SK-N-SH (cell line): ENCODE data around the gene ZNG1A. TPM values are rescaled to one million over a fixed set of nuclear protein-coding genes. Genes with fewer than 3 reads are reported as not detected.

Experiments
- CTCF ChIA-PET: fragments of 300-600, 350-600 bp; formaldehyde crosslinking; extraction: SDS; loops from one replicate; lab custom pipeline; 2021; lab: Yijun Ruan, JAX
- POLR2A ChIA-PET: fragments of 350-600 bp; sonication (Branson Sonifier 250); formaldehyde crosslinking; extraction: SDS; loops from one replicate; lab custom pipeline; 2020; ENCODE audit warnings: antibody characterized with exemption, inconsistent platforms; lab: Yijun Ruan, JAX
- DNase-seq: peaks from one replicate; pipeline ENCODE4 v3.0.0; 2012
- H2AFZ ChIP-seq: fragments of 200-600 bp; sonication (generic); 2 replicates; pipeline ENCODE4 v1.8.1; 2016; ENCODE audit warnings: antibody characterized with exemption, mild to moderate bottlenecking, low read depth
- H3F3A ChIP-seq: fragments of 200-600 bp; sonication (generic); replicated peaks from 2 replicates; pipeline ENCODE3; 2016; ENCODE audit warnings: antibody characterized with exemption, mild to moderate bottlenecking; ENCODE audit not compliant: insufficient read depth
- H3K27ac ChIP-seq, 2 experiments: fragments of 200-500 bp in 1 of 2; fragments of 200-600 bp in 1 of 2; sonication (Bioruptor generic) in 1 of 2; sonication (generic), shearing (Covaris generic) in 1 of 2; 2 replicates each; pipeline versions ENCODE4 v1.5.1 to v1.6.1; 2014 to 2016; ENCODE audit warnings: low read depth in 2 of 2, inconsistent platforms in 1 of 2, low read length in 1 of 2, mild to moderate bottlenecking in 1 of 2, mixed read lengths in 1 of 2
- H3K27me3 ChIP-seq: fragments of 200-600 bp; sonication (generic), shearing (Covaris generic); 2 replicates; pipeline ENCODE4 v1.6.1; 2016; ENCODE audit warnings: mixed run types; ENCODE audit not compliant: insufficient read depth
- H3K36me3 ChIP-seq, 2 experiments: fragments of 200-500 bp in 1 of 2; fragments of 200-600 bp in 1 of 2; sonication (Bioruptor generic) in 1 of 2; sonication (generic) in 1 of 2; replicated peaks in 1 of 2; 2 replicates each; pipeline versions ENCODE3 to v1.5.1; 2014 to 2016; ENCODE audit warnings: low read length in 1 of 2, mild to moderate bottlenecking in 1 of 2; ENCODE audit not compliant: insufficient read depth in 2 of 2, control insufficient read depth in 1 of 2
- H3K4me1 ChIP-seq, 2 experiments: fragments of 200-500 bp in 1 of 2; fragments of 200-600 bp in 1 of 2; sonication (Bioruptor generic) in 1 of 2; sonication (generic), shearing (Covaris generic) in 1 of 2; 2 replicates each; pipeline versions ENCODE4 v1.5.1 to v1.6.1; 2014 to 2016; ENCODE audit warnings: low read depth in 1 of 2, low read length in 1 of 2, mixed run types in 1 of 2; ENCODE audit not compliant: insufficient read depth in 2 of 2, control insufficient read depth in 1 of 2
- H3K4me2 ChIP-seq: fragments of 200-600 bp; sonication (generic), shearing (Covaris generic); 2 replicates; pipeline ENCODE4 v1.6.1; 2017; ENCODE audit warnings: mixed run types
- H3K4me3 ChIP-seq, 2 experiments: fragments of 200-500 bp in 1 of 2; fragments of 200-600 bp in 1 of 2; sonication (Bioruptor generic) in 1 of 2; sonication (generic), shearing (Covaris generic) in 1 of 2; 2 replicates each; pipeline versions ENCODE4 v1.5.1 to v1.8.1; 2014 to 2016; ENCODE audit warnings: low read depth in 2 of 2, inconsistent platforms in 1 of 2, low read length in 1 of 2, mild to moderate bottlenecking in 1 of 2, mixed read lengths in 1 of 2, moderate library complexity in 1 of 2
- H3K79me2 ChIP-seq: fragments of 200-600 bp; sonication (generic); 2 replicates; pipeline ENCODE4 v1.8.1; 2017; ENCODE audit warnings: mild to moderate bottlenecking; ENCODE audit not compliant: insufficient read depth
- H3K9ac ChIP-seq: fragments of 200-600 bp; sonication (generic); 2 replicates; pipeline ENCODE4 v1.6.1; 2017; ENCODE audit warnings: mixed run types
- H3K9me2 ChIP-seq: fragments of 200-600 bp; sonication (generic); 2 replicates; pipeline ENCODE4 v1.6.1; 2017; ENCODE audit warnings: mixed run types
- H3K9me3 ChIP-seq: fragments of 200-600 bp; sonication (generic); 2 replicates; pipeline ENCODE4 v1.6.1; 2017; ENCODE audit warnings: mixed run types, mild to moderate bottlenecking, moderate library complexity
- H4K20me1 ChIP-seq: fragments of 200-600 bp; sonication (generic); 2 replicates; pipeline ENCODE4 v1.6.1; 2017; ENCODE audit warnings: mild to moderate bottlenecking, mixed run types; ENCODE audit not compliant: insufficient read depth
- CHD2 ChIP-seq: fragments of 150-350 bp; IDR thresholded peaks from 2 replicates; pipeline ENCODE4 v1.6.1; 2018; ENCODE audit warnings: low read length; ENCODE audit not compliant: partially characterized antibody
- ELF1 ChIP-seq: IDR thresholded peaks from 2 replicates; pipeline ENCODE4 v1.4.0; 2012
- FOSL2 ChIP-seq: IDR thresholded peaks from 2 replicates; pipeline ENCODE4 v1.4.0; 2012; ENCODE audit warnings: low read depth, mild to moderate bottlenecking, moderate library complexity, borderline replicate concordance
- FOXJ3 ChIP-seq: sonication (generic); formaldehyde crosslinking; IDR thresholded peaks from 2 replicates; pipeline ENCODE4 v1.5.1; 2020; ENCODE audit warnings: mild to moderate bottlenecking, missing genetic modification reagents
- FOXM1 ChIP-seq: IDR thresholded peaks from 2 replicates; pipeline ENCODE4 v1.4.0; 2012; ENCODE audit warnings: low read depth, mild to moderate bottlenecking
- GABPA ChIP-seq: IDR thresholded peaks from 2 replicates; pipeline ENCODE4 v1.4.0; 2012; ENCODE audit warnings: low read depth, mild to moderate bottlenecking
- GATA2 ChIP-seq: sonication (generic); formaldehyde crosslinking; IDR thresholded peaks from 2 replicates; pipeline ENCODE4 v1.5.0; 2020; ENCODE audit warnings: mild to moderate bottlenecking, missing genetic modification reagents
- MXI1 ChIP-seq: IDR thresholded peaks from 2 replicates; pipeline ENCODE4 v1.6.1; 2012; ENCODE audit warnings: mild to moderate bottlenecking, low read depth, low read length, improper control_type of control experiment
- POLR2AphosphoS5 ChIP-seq: IDR thresholded peaks from 2 replicates; pipeline ENCODE4 v1.6.1; 2012; ENCODE audit warnings: low read depth, low read length
- RCOR1 ChIP-seq: fragments of 150-350 bp; IDR thresholded peaks from 2 replicates; pipeline ENCODE4 v1.6.1; 2017; ENCODE audit warnings: antibody characterized with exemption, low read length
- RFX5 ChIP-seq: IDR thresholded peaks from 2 replicates; pipeline ENCODE4 v1.6.1; 2012; ENCODE audit warnings: mild to moderate bottlenecking, improper control_type of control experiment, low read length
- TCF12 ChIP-seq: IDR thresholded peaks from 2 replicates; pipeline ENCODE4 v1.4.0; 2012
- WGBS: methylation state at CpG from one replicate; pipeline ENCODE4 v1.1.6; 2017; ENCODE audit warnings: low lambda C conversion rate; 5-methylcytosine and 5-hydroxymethylcytosine counted together
- polyA plus RNA-seq, 3 experiments: library from polyadenylated mRNA; depleted of rRNA; stranded (reverse); fragments of >200 nt; gene quantifications; 2 replicates each; pipeline ENCODE4 v1.2.3, GENCODE V29; 2012
- TF ChIP-seq, protein P1 (sequence below): IDR thresholded peaks from 2 replicates; pipeline ENCODE4 v1.4.0; 2012; ENCODE audit warnings: low read depth, borderline replicate concordance
- TF ChIP-seq, protein P2 (sequence below): IDR thresholded peaks from 2 replicates; pipeline ENCODE4 v1.4.0; 2012; ENCODE audit warnings: low read depth
- TF ChIP-seq, protein P3 (sequence below): fragments of 200-600 bp; sonication (generic); IDR thresholded peaks from 2 replicates; pipeline ENCODE4 v1.6.1; 2017; ENCODE audit warnings: antibody characterized with exemption, mild to moderate bottlenecking, moderate library complexity

Gene ZNG1A
- polyA plus RNA-seq, 1 of the 3 experiments (the other 2 are of a cell fraction) = 14.3 TPM

DNA sequence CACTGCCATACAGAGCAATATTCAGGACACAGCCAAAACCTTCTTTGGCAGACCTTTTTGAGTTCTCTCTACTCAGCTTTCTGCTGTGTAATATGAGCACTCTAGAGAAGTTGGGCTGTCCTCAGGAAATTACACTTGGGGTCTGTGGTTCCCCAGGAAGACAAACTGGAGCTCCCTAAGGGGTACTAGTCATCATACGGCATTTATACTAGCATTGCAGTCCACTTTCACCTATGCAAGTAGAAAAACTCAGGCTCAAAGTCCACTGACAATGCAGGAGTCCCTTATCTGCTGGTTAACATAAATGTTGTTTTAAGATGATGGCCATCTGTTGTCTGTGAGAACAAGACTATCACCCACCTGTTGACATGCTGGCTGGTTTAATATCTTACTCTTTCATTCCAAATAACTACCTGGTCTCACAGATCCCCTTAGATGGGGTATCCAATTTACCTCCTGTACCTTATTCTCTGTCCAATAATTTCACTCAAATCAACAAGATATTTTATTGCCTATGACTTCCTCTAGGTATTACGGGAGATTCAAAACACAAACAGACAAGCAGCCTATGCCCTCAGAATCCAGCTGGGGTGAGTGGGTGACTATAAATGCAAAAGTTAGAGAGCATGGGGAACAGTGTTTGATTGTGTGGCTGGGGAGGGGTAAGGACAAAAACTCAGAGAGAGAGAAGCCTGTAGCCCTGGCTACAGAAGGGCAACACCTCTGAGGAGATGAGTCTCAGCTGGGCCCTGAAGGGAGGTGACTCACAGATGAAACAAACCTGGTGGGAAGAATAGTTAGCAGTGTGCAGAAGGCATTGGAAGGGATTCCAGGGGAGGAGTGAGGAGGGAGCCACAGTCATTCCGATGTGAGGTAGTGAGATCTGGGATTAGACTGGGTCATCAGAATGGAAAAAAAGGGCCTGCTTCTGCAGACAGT, 46.0 kb upstream of the ZNG1A start:
- H3K9me2 ChIP-seq = no peaks in the 10 kb centered on the region
- no peaks in the 10 kb centered on the region for H3K9me3 ChIP-seq
- WGBS = 1% methylated on average over 3 of the region's 3 CpGs
- no peaks in the 10 kb centered on the region for H3F3A ChIP-seq
- peaks cover 11% of the 10 kb centered on the region; the same call in 1 of the 2 replicates for H3K27me3 ChIP-seq
- no peak overlapping the region for H3K27ac ChIP-seq
- H3K36me3 ChIP-seq = no peaks in the 10 kb centered on the region
- H3K9ac ChIP-seq = no peak overlapping the region
- no peak for DNase-seq
- TF ChIP-seq GABPA = no peak
- TF ChIP-seq, protein P1, sequence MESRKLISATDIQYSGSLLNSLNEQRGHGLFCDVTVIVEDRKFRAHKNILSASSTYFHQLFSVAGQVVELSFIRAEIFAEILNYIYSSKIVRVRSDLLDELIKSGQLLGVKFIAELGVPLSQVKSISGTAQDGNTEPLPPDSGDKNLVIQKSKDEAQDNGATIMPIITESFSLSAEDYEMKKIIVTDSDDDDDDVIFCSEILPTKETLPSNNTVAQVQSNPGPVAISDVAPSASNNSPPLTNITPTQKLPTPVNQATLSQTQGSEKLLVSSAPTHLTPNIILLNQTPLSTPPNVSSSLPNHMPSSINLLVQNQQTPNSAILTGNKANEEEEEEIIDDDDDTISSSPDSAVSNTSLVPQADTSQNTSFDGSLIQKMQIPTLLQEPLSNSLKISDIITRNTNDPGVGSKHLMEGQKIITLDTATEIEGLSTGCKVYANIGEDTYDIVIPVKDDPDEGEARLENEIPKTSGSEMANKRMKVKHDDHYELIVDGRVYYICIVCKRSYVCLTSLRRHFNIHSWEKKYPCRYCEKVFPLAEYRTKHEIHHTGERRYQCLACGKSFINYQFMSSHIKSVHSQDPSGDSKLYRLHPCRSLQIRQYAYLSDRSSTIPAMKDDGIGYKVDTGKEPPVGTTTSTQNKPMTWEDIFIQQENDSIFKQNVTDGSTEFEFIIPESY = no peak
- TF ChIP-seq, protein P2, sequence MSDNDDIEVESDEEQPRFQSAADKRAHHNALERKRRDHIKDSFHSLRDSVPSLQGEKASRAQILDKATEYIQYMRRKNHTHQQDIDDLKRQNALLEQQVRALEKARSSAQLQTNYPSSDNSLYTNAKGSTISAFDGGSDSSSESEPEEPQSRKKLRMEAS = no peak
- TF ChIP-seq RFX5 = no peak
- TF ChIP-seq RCOR1 = no peak
- TF ChIP-seq, protein P3, sequence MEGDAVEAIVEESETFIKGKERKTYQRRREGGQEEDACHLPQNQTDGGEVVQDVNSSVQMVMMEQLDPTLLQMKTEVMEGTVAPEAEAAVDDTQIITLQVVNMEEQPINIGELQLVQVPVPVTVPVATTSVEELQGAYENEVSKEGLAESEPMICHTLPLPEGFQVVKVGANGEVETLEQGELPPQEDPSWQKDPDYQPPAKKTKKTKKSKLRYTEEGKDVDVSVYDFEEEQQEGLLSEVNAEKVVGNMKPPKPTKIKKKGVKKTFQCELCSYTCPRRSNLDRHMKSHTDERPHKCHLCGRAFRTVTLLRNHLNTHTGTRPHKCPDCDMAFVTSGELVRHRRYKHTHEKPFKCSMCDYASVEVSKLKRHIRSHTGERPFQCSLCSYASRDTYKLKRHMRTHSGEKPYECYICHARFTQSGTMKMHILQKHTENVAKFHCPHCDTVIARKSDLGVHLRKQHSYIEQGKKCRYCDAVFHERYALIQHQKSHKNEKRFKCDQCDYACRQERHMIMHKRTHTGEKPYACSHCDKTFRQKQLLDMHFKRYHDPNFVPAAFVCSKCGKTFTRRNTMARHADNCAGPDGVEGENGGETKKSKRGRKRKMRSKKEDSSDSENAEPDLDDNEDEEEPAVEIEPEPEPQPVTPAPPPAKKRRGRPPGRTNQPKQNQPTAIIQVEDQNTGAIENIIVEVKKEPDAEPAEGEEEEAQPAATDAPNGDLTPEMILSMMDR = no peak
- TF ChIP-seq CHD2 = no peak
- TF ChIP-seq FOXM1 = no peak
- no peak for TF ChIP-seq POLR2AphosphoS5
- no peak for TF ChIP-seq FOXJ3 (CRISPR knock-in tag)
- TF ChIP-seq TCF12 = no peak
- no peak for TF ChIP-seq ELF1
- TF ChIP-seq, all 33 proteins: peak for 0
- no peaks in the 10 kb centered on the region for H3K4me1 ChIP-seq
- POLR2A ChIA-PET = no interaction called here
- H3K4me2 ChIP-seq = no peak overlapping the region
- no peaks in the 10 kb centered on the region for H4K20me1 ChIP-seq
- H3K4me3 ChIP-seq = no peak overlapping the region
- no peaks in the 10 kb centered on the region for H3K79me2 ChIP-seq
- no peak overlapping the region for H2AFZ ChIP-seq
- CTCF ChIA-PET = no interaction called here

DNA sequence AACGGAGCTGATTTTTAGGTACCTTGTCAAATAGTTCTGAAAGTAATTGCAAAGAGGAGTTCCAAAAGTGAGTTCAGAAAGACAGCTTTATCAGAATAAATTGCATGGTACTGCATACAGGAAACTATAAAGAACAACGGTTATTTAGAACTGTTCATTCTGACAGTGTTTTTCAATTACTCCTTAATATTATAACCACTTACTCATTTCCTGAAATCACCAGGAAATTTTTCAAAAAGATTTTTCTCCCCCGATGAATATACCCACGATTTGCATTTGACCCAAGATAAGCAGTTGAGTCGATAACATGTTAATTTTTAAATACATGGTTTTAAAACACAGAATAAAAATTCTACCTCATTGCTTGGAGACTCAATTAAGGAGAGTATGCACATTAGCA, 45.2 kb upstream of the ZNG1A start:
- H3K79me2 ChIP-seq = no peaks in the 10 kb centered on the region
- ChIA-PET CTCF (no interaction called here), POLR2A (no interaction called here)
- no peak overlapping the region for H3K4me2 ChIP-seq
- H3K27ac ChIP-seq = no peak overlapping the region
- no peak for TF ChIP-seq RFX5
- no peak for TF ChIP-seq POLR2AphosphoS5
- no peak for TF ChIP-seq GATA2 (CRISPR knock-in tag)
- no peak for TF ChIP-seq FOSL2
- no peak for TF ChIP-seq MXI1
- no peak overlapping the region for H3K9ac ChIP-seq
- WGBS = 8% methylated on average over 5 of the region's 5 CpGs
- no peaks in the 10 kb centered on the region for H3K36me3 ChIP-seq
- H3F3A ChIP-seq = no peaks in the 10 kb centered on the region
- DNase-seq = no peak
- no peak overlapping the region for H2AFZ ChIP-seq
- H3K27me3 ChIP-seq = peaks cover 11% of the 10 kb centered on the region; the same call in 1 of the 2 replicates
- H3K9me2 ChIP-seq = no peaks in the 10 kb centered on the region
- H3K4me1 ChIP-seq = no peaks in the 10 kb centered on the region
- no peak overlapping the region for H3K4me3 ChIP-seq
- H3K9me3 ChIP-seq = no peaks in the 10 kb centered on the region
- H4K20me1 ChIP-seq = no peaks in the 10 kb centered on the region
